MM.1S (cell line): ENCODE data around the gene ZBTB46.

Experiments used
- DNase-seq: peaks from one replicate; pipeline ENCODE4 v3.0.0-alpha.2; 2015
- H2AFZ ChIP-seq: fragments of 300-600 bp; sonication (generic); 2 replicates; pipeline ENCODE4 v1.6.0; 2016; ENCODE audit warnings: antibody characterized with exemption, low read length
- H3F3A ChIP-seq: fragments of 300-600 bp; sonication (generic); 2 replicates; pipeline ENCODE4 v1.6.1; 2016; ENCODE audit warnings: mild to moderate bottlenecking, antibody characterized with exemption, low read length, moderate library complexity, mixed read lengths; ENCODE audit not compliant: insufficient read depth
- H3K27ac ChIP-seq: fragments of 300-600 bp; sonication (generic); 2 replicates; pipeline ENCODE4 v1.5.1; 2016; ENCODE audit warnings: mild to moderate bottlenecking, low read length
- H3K27me3 ChIP-seq: fragments of 300-600 bp; sonication (generic); replicated peaks from 2 replicates; pipeline ENCODE4 v1.6.0; 2016; ENCODE audit warnings: low read length; ENCODE audit not compliant: insufficient read depth
- H3K36me3 ChIP-seq: fragments of 300-600 bp; sonication (generic); replicated peaks from 2 replicates; pipeline ENCODE4 v1.6.1; 2016; ENCODE audit warnings: mild to moderate bottlenecking, low read length, mixed read lengths; ENCODE audit not compliant: insufficient read depth
- H3K4me1 ChIP-seq: fragments of 300-600 bp; sonication (generic); 2 replicates; pipeline ENCODE4 v1.6.1; 2016; ENCODE audit warnings: low read length, mixed read lengths
- H3K4me2 ChIP-seq: fragments of 300-600 bp; sonication (generic); 2 replicates; pipeline ENCODE4 v1.6.0; 2016; ENCODE audit warnings: low read depth, low read length
- H3K4me3 ChIP-seq: fragments of 300-600 bp; sonication (generic); 2 replicates; pipeline ENCODE4 v1.5.1; 2016; ENCODE audit warnings: low read length, mixed read lengths
- H3K79me2 ChIP-seq: fragments of 300-600 bp; sonication (generic); 2 replicates; pipeline ENCODE4 v1.6.1; 2016; ENCODE audit warnings: mixed run types, low read length, mixed read lengths
- H3K9ac ChIP-seq: fragments of 300-600 bp; sonication (generic); 2 replicates; pipeline ENCODE4 v1.6.1; 2016; ENCODE audit warnings: low read length, mixed read lengths
- H3K9me2 ChIP-seq: fragments of 300-600 bp; sonication (generic); replicated peaks from 2 replicates; pipeline ENCODE4 v1.6.1; 2016; ENCODE audit warnings: mild to moderate bottlenecking, low read length, mixed read lengths; ENCODE audit not compliant: insufficient read depth
- H3K9me3 ChIP-seq: fragments of 300-600 bp; sonication (generic); replicated peaks from 2 replicates; pipeline ENCODE4 v1.6.1; 2016; ENCODE audit warnings: mild to moderate bottlenecking, low read length, mixed read lengths; ENCODE audit not compliant: insufficient read depth
- H4K20me1 ChIP-seq: fragments of 300-600 bp; sonication (generic); 2 replicates; pipeline ENCODE4 v1.6.1; 2016; ENCODE audit warnings: mild to moderate bottlenecking, low read length, moderate library complexity, mixed read lengths; ENCODE audit not compliant: insufficient read depth
- EZH2 ChIP-seq: fragments of 300-600 bp; sonication (generic); optimal IDR thresholded peaks from 2 replicates; pipeline ENCODE3; 2017; ENCODE audit warnings: low read depth, mild to moderate bottlenecking, antibody characterized with exemption, low read length, mixed read lengths
- EZH2phosphoT487 ChIP-seq: fragments of 300-600 bp; sonication (generic); IDR thresholded peaks from 2 replicates; pipeline ENCODE4 v1.6.1; 2018; ENCODE audit warnings: antibody characterized with exemption, low read length
- TF ChIP-seq, protein P1 (sequence below): fragments of 300-600 bp; sonication (generic); IDR thresholded peaks from 2 replicates; pipeline ENCODE4 v1.5.1; 2016; ENCODE audit warnings: antibody characterized with exemption, low read length, mixed read lengths

The ZBTB46 gene

GRCh38 chr20:63734946-63735858 is 95.9 kb downstream of the ZBTB46 start:
- peaks cover 72% of the 10 kb centered on the region for H3K79me2 ChIP-seq
- peak overlapping the region; percentile 93; the same call in 1 of the 2 replicates for H3K27ac ChIP-seq
- H3F3A ChIP-seq, result peaks cover 35% of the 10 kb centered on the region
- peak overlapping the region; percentile 88; the same call in 1 of the 2 replicates for H3K9ac ChIP-seq
- DNase-seq, result no peak
- H3K4me3 ChIP-seq, result no peak overlapping the region; the same call in 1 of the 2 replicates
- H4K20me1 ChIP-seq, result no peaks in the 10 kb centered on the region
- H3K4me1 ChIP-seq, result peaks cover 35% of the 10 kb centered on the region
- no peaks in the 10 kb centered on the region for H3K36me3 ChIP-seq
- no peak overlapping the region for H2AFZ ChIP-seq
- no peaks in the 10 kb centered on the region for H3K9me2 ChIP-seq
- no peaks in the 10 kb centered on the region for H3K27me3 ChIP-seq
- peak overlapping the region; percentile 94; the same call in 1 of the 2 replicates for H3K4me2 ChIP-seq
- TF ChIP-seq EZH2phosphoT487, result no peak
- TF ChIP-seq, protein P1, sequence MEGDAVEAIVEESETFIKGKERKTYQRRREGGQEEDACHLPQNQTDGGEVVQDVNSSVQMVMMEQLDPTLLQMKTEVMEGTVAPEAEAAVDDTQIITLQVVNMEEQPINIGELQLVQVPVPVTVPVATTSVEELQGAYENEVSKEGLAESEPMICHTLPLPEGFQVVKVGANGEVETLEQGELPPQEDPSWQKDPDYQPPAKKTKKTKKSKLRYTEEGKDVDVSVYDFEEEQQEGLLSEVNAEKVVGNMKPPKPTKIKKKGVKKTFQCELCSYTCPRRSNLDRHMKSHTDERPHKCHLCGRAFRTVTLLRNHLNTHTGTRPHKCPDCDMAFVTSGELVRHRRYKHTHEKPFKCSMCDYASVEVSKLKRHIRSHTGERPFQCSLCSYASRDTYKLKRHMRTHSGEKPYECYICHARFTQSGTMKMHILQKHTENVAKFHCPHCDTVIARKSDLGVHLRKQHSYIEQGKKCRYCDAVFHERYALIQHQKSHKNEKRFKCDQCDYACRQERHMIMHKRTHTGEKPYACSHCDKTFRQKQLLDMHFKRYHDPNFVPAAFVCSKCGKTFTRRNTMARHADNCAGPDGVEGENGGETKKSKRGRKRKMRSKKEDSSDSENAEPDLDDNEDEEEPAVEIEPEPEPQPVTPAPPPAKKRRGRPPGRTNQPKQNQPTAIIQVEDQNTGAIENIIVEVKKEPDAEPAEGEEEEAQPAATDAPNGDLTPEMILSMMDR, result no peak
- no peaks in the 10 kb centered on the region for H3K9me3 ChIP-seq

DNA sequence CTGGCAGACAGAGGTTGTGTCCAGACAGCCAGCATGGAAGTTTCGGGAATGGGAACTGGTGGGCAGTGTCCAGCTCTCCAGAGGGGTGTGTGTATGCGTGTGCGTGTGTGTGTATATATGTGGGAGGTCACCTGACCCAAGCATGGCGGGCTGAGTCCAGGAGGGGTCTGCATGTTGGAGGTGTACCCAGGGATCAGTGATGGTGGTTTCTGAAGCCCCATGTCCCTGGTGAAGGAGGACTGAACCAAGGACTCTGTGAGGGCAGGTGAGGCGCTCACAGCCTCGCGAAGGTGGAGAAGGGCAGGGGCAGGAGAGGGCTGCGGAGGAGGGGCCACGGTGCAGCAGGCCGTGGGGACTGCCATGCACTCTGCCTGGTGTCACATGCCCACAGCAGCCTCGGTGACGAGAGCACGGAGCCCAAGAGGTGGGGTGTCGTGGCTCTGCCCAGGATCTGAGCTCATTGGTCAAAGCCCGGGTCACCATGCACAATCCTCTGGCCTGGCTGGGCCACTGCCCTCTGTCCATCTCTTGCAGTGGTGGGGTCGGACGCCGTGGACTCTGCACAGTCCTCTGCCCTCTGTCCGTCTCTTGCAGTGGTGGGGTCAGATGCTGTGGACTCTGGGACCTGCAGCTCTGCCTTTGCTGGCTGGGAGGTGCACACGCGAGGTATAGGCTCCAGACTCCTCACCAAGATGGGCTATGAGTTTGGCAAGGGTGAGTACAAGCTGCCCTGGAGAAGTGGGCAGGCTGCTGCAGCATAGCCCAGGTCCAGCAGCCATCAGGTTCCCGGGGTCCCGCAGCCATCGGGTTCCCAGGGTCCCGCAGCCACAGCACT is 96.7 kb downstream of the ZBTB46 start:
- Histone ChIP-seq H3K4me3 (no peak overlapping the region), H2AFZ (no peak overlapping the region), H4K20me1 (no peaks in the 10 kb centered on the region), H3F3A (peaks cover 44% of the 10 kb centered on the region), H3K9ac (no peak overlapping the region), H3K4me2 (no peak overlapping the region), H3K27me3 (no peaks in the 10 kb centered on the region), H3K4me1 (peaks cover 43% of the 10 kb centered on the region), H3K9me3 (no peaks in the 10 kb centered on the region), H3K79me2 (peaks cover 72% of the 10 kb centered on the region), H3K9me2 (no peaks in the 10 kb centered on the region), H3K36me3 (no peaks in the 10 kb centered on the region), H3K27ac (no peak overlapping the region)
- TF ChIP-seq, protein P1, result no peak
- TF ChIP-seq EZH2 (no peak), EZH2phosphoT487 (no peak)
- no peak for DNase-seq

- Histone ChIP-seq H3K4me2 (no peak overlapping the region), H3K27me3 (no peaks in the 10 kb centered on the region), H3K9ac (no peak overlapping the region), H3K4me3 (no peak overlapping the region), H2AFZ (no peak overlapping the region), H3K36me3 (no peaks in the 10 kb centered on the region), H3F3A (peaks cover 49% of the 10 kb centered on the region), H3K79me2 (peaks cover 66% of the 10 kb centered on the region), H4K20me1 (no peaks in the 10 kb centered on the region), H3K9me3 (no peaks in the 10 kb centered on the region), H3K27ac (no peak overlapping the region), H3K4me1 (peaks cover 50% of the 10 kb centered on the region), H3K9me2 (no peaks in the 10 kb centered on the region)
- no peak for DNase-seq
- TF ChIP-seq EZH2, result no peak
- TF ChIP-seq, protein P1, result no peak
- no peak for TF ChIP-seq EZH2phosphoT487
These were observed 97.4 kb downstream of the ZBTB46 start for GRCh38 chr20:63733579-63734081.
